HAP-1 (cell line): Measurements from ENCODE around the gene TAS1R2.

Experiments
- DNase-seq, 2 experiments: peaks; one replicate each; pipeline ENCODE4 v3.0.0-alpha.2; 2016 to 2020; ENCODE audit warnings: low spot score in 2 of 2
- H3K27me3 ChIP-seq: fragments of 250-450 bp; sonication (Bioruptor Pico); 2 replicates; pipeline ENCODE4 v1.5.1; 2020; ENCODE audit warnings: low read depth, mild to moderate bottlenecking, moderate library complexity
- H3K36me3 ChIP-seq: fragments of 250-450 bp; sonication (Bioruptor Pico); replicated peaks from 2 replicates; pipeline ENCODE4 v1.5.1; 2020; ENCODE audit warnings: mild to moderate bottlenecking
- H3K4me1 ChIP-seq: fragments of 250-450 bp; sonication (Bioruptor Pico); 2 replicates; pipeline ENCODE4 v1.5.1; 2020; ENCODE audit warnings: mild to moderate bottlenecking
- H3K4me3 ChIP-seq: fragments of 250-450 bp; sonication (Bioruptor Pico); 2 replicates; pipeline ENCODE4 v1.5.1; 2020; ENCODE audit warnings: mild to moderate bottlenecking, moderate library complexity
- H3K9me3 ChIP-seq: fragments of 250-450 bp; sonication (Bioruptor Pico); 2 replicates; pipeline ENCODE4 v1.5.1; 2020; ENCODE audit warnings: mild to moderate bottlenecking, moderate library complexity
- in situ Hi-C: fragments of 300-500 bp; cut with MboI; formaldehyde crosslinking; loops from 3 replicates; pipeline ENCODE4 v1.14.3; 2020; ENCODE audit warnings: low sequenced_read_pairs, inconsistent platforms, mixed read lengths

TAS1R2 gene

DNA sequence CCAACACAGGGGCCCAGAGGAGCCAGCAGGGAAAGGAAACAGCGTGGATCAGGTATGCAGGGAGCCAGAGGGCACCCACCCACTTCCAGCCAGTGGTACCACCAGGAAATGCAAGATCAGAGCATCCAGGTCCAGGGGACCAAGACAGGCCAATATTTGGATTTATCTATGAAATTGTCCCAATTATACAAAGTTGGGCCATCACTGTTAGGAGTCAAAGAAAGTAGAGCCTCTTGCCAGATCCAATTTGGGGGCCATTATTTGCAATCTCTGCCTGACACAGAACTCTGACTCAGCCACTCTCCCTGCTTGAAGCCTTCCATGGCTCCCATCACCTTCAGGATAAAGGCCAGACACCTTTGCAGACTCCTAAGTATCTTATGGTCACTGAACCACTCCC lies 21.1 kb upstream of the TAS1R2 start:
- no peaks in the 10 kb centered on the region for H3K27me3 ChIP-seq
- H3K4me1 ChIP-seq = peaks cover 9% of the 10 kb centered on the region
- no peak for DNase-seq
- H3K36me3 ChIP-seq = no peaks in the 10 kb centered on the region; the same call in 1 of the 2 replicates
- H3K4me3 ChIP-seq = no peak overlapping the region
- H3K9me3 ChIP-seq = no peaks in the 10 kb centered on the region
- in situ Hi-C loops = no loop called here

- Histone ChIP-seq H3K4me3 (no peak overlapping the region), H3K4me1 (peaks cover 9% of the 10 kb centered on the region), H3K27me3 (no peaks in the 10 kb centered on the region), H3K36me3 (no peaks in the 10 kb centered on the region; the same call in 1 of the 2 replicates), H3K9me3 (no peaks in the 10 kb centered on the region)
- in situ Hi-C loops = no loop called here
- DNase-seq = peak; percentile 63 to 75
Measured at GRCh38 chr1:18879791-18880309, 20.4 kb upstream of the TAS1R2 start.

DNA sequence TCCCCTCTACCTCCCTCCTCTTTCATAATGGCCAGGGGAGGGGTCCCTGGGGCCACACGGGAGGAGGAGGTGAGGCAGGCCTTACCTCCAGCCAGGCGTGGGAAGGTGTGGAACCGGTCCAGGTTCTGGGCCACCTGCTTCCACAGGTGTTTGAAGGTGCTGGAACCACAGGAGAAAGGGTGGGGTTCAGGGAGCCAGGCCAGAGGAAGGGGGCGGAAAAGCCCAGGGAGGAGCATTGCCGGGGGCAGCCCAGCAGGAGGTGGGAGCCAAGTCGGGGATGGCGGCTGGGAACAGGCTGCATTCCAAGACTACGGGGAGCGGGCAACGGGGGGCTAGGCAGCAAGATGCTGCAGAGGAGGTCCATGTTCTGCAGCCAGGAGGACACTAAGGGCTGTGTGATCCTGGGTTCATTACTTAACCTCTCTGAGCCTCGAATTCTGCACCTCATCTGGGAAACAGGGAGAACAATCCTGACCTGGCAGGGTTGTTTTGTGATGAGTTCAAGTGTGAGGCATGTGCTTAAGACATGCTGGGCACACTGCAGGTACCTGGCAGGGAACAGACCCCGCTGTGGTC lies 19.8 kb upstream of the TAS1R2 start:
- Histone ChIP-seq H3K27me3 (no peaks in the 10 kb centered on the region), H3K4me1 (peaks cover 9% of the 10 kb centered on the region), H3K4me3 (no peak overlapping the region), H3K36me3 (no peaks in the 10 kb centered on the region; the same call in 1 of the 2 replicates), H3K9me3 (no peaks in the 10 kb centered on the region)
- DNase-seq = no peak
- in situ Hi-C loops = no loop called here

DNA sequence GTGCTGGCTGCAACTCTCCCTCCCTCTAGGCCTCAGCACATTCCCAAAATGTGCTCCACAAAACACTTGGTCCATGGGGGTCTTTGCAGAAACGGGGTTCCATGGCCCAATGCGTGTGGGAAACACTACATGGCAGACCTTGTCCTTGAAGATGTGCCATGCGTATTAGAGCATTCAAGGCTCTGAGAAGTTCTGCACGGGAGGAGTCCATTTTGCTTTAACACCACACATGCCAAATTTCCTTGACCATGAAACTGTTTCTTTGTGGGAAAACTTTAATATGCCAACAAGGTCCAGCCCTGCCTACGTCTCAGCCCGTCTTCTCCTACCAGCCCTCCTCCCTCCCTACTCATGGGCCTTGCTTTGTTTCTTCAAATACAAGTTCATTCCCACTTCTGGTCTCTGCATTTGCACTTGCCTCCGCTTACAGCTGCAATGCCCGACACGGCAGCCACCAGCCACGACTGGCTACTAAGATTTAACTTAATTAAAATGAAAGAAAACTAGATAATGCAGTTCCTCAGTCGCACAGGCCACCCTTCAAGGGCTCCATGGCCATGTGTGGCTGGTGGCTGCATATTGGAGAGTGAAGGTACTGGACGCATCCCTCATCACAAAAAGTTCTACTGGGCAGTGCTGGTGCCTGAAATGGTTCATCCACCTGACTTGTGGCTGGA lies 19.2 kb upstream of the TAS1R2 start:
- no peak for DNase-seq
- no peak overlapping the region for H3K4me3 ChIP-seq
- in situ Hi-C loops = no loop called here
- no peaks in the 10 kb centered on the region for H3K27me3 ChIP-seq
- no peaks in the 10 kb centered on the region for H3K9me3 ChIP-seq
- H3K36me3 ChIP-seq = no peaks in the 10 kb centered on the region
- peaks cover 9% of the 10 kb centered on the region for H3K4me1 ChIP-seq

DNA sequence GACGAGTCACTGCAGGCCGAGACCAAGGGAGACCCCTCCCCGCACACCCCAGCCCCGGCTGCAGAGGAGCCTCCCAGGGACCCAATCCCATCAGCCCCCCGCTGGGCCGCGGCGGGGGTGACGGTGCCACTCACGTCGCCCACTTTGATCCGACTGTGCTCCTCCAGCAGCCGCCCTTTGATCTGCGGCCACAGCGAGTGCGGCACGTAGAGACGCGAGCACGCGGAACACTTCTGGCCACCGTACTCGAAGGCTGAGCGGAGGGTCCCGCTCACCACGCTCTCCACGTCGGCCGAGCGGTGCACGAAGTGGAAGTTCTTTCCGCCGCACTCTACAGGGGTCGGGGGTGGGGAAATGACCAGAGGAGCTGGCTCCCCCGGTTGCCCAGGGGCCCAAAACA lies 17.8 kb upstream of the TAS1R2 start:
- Histone ChIP-seq H3K9me3 (no peaks in the 10 kb centered on the region), H3K4me3 (no peak overlapping the region), H3K36me3 (no peaks in the 10 kb centered on the region), H3K4me1 (peaks cover 9% of the 10 kb centered on the region), H3K27me3 (no peaks in the 10 kb centered on the region)
- in situ Hi-C loops = no loop called here
- no peak for DNase-seq

DNA sequence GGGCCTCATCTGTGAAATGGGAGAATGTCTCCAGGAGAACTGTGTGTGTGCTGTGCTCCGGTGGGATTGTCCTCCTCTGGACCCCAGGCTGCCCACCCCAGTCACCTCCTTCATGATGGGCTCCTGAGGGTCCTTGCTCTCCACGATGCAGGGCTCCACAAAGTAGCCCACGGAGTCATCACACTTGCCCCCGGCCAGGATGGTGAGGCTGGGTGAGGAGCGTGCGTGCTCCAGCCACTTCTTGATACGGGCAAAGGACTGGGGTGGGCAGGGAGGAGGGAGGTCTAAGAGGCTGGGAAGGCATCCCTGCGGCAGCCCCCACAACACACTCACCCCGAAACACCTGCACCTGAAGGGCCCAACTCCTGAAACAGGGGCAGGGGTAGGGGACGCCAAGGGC lies 16.8 kb upstream of the TAS1R2 start:
- no peak for DNase-seq
- no peak overlapping the region for H3K4me3 ChIP-seq
- no peaks in the 10 kb centered on the region for H3K9me3 ChIP-seq
- H3K36me3 ChIP-seq = no peaks in the 10 kb centered on the region; the same call in 1 of the 2 replicates
- in situ Hi-C loops = no loop called here
- H3K27me3 ChIP-seq = no peaks in the 10 kb centered on the region
- H3K4me1 ChIP-seq = peaks cover 9% of the 10 kb centered on the region

DNA sequence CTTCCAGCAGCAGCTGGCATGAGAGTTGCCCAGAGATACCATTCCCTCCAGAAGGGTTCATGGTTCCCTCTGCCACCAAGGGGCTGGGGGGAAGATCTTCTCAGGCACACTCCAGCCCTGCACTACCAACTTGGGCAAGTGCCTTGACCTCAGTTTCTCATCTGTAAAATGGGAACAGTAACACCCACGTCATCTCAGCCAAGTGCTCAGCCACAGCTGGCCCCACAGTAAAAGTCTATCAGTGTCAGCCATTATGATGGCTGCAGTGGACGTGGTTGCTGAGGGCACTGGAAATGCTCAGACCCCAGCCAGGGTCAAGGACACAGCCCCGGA lies 16.3 kb upstream of the TAS1R2 start:
- Histone ChIP-seq H3K9me3 (no peaks in the 10 kb centered on the region), H3K4me3 (no peak overlapping the region), H3K27me3 (no peaks in the 10 kb centered on the region), H3K4me1 (peaks cover 9% of the 10 kb centered on the region), H3K36me3 (no peaks in the 10 kb centered on the region; the same call in 1 of the 2 replicates)
- in situ Hi-C loops = no loop called here
- DNase-seq = no peak

- no peak overlapping the region for H3K4me3 ChIP-seq
- peak; percentile 72 to 92 for DNase-seq
- no peaks in the 10 kb centered on the region for H3K27me3 ChIP-seq
- in situ Hi-C loops = no loop called here
- H3K9me3 ChIP-seq = no peaks in the 10 kb centered on the region
- peaks cover 9% of the 10 kb centered on the region for H3K4me1 ChIP-seq
- no peaks in the 10 kb centered on the region; the same call in 1 of the 2 replicates for H3K36me3 ChIP-seq
Measured at GRCh38 chr1:18875107-18875795, 15.8 kb upstream of the TAS1R2 start.

DNA sequence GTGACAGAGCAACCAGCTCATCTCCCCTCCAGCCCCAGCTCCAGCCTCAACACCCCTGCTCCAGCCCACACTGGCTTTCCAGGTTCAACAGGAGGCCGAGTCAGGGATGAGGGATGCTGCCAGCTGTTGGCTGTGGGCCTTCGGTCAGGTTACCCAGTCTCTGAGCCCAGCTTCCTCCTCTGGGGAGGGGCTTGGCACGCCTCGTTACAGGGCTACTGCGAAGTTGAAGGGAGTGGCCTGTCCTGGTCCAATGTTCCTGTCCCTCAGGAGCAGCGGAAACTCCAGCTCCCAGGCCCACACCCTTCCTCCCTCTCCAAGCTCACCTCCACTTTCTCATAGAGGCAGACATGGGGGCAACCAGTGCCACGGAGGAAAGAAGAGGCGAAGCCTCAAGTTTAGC lies 15.1 kb upstream of the TAS1R2 start:
- H3K36me3 ChIP-seq = no peaks in the 10 kb centered on the region; the same call in 1 of the 2 replicates
- no peaks in the 10 kb centered on the region for H3K27me3 ChIP-seq
- H3K4me3 ChIP-seq = no peak overlapping the region
- in situ Hi-C loops = no loop called here
- DNase-seq = no peak
- no peaks in the 10 kb centered on the region for H3K9me3 ChIP-seq
- H3K4me1 ChIP-seq = peaks cover 4% of the 10 kb centered on the region

DNA sequence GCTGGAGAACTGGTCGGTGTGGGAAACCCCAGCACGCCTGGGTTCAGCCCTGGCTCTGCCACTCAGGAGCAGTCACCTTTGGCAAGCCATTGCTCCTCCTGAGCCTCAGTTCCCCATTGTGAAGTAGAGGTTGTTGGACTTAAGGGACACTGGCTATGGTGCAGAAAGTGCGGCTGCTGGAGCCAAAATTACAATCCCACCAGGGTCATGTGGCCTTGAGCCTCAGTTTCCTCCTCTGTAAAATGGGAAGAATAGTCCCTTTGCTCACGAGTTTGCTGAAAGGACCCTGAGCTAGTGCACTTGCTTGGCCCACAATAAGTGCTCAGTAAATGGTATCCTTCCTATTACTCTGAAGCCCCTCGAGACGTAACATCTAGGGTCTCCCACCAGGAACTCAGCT lies 14.6 kb upstream of the TAS1R2 start:
- Histone ChIP-seq H3K27me3 (no peaks in the 10 kb centered on the region), H3K4me1 (no peaks in the 10 kb centered on the region), H3K4me3 (no peak overlapping the region), H3K9me3 (no peaks in the 10 kb centered on the region), H3K36me3 (no peaks in the 10 kb centered on the region; the same call in 1 of the 2 replicates)
- in situ Hi-C loops = no loop called here
- no peak for DNase-seq

GRCh38 chr1:18872071-18872611 lies 12.7 kb upstream of the TAS1R2 start:
- in situ Hi-C loops = no loop called here
- no peaks in the 10 kb centered on the region for H3K4me1 ChIP-seq
- no peak for DNase-seq
- no peaks in the 10 kb centered on the region; the same call in 1 of the 2 replicates for H3K27me3 ChIP-seq
- no peak overlapping the region for H3K4me3 ChIP-seq
- H3K36me3 ChIP-seq = no peaks in the 10 kb centered on the region; the same call in 1 of the 2 replicates
- no peaks in the 10 kb centered on the region for H3K9me3 ChIP-seq

DNA sequence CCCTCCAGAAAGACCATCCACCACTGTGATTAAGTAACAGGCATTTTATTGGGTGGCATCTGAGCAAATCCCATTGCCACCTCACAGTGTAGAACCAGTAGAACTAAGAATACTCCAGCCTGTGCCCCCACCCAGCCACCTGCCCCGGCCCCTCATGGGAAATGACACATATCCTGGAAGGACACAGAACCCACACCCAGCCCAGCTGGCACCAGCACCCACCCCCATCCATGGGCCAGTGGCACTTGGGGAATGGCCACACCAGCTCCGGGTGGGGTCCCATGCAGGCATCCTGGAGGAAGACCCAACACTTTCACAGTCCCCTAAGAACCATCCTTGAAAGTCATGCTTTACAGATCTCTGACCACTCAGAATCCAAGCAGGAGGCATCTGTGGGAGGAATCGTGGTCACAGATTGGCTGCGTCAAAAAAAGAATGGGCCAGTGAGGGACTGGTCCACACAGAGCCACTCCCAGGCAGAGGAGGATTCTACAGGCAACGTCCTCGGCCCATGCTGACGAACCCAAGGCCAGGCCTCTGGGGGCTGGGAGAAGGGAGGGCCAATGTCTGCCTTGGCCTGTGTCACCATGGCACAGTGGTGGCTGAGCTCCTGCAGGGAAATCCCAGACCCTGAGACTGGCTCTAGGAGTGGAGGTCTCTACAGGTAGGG lies 12.1 kb upstream of the TAS1R2 start:
- H3K4me3 ChIP-seq = no peak overlapping the region
- in situ Hi-C loops = no loop called here
- H3K27me3 ChIP-seq = no peaks in the 10 kb centered on the region; the same call in 1 of the 2 replicates

GRCh38 chr1:18870957-18871356 lies 11.5 kb upstream of the TAS1R2 start:
- H3K4me3 ChIP-seq = no peak overlapping the region
- H3K36me3 ChIP-seq = no peaks in the 10 kb centered on the region; the same call in 1 of the 2 replicates
- H3K4me1 ChIP-seq = no peaks in the 10 kb centered on the region
- no peak for DNase-seq
- peaks cover 4% of the 10 kb centered on the region; the same call in 1 of the 2 replicates for H3K27me3 ChIP-seq
- H3K9me3 ChIP-seq = no peaks in the 10 kb centered on the region
- in situ Hi-C loops = no loop called here

More for the DNA sequence above, 12.1 kb upstream of the TAS1R2 start:
- Histone ChIP-seq H3K4me1 (no peaks in the 10 kb centered on the region), H3K36me3 (no peaks in the 10 kb centered on the region; the same call in 1 of the 2 replicates), H3K9me3 (no peaks in the 10 kb centered on the region)
- no peak for DNase-seq
